Gastrocnemius medialis (tissue), 4 donors: ENCODE measurements around the gene PPP1R16B. TPM values are rescaled to one million over a fixed set of nuclear protein-coding genes. Genes with fewer than 3 reads are reported as not detected.

ENCODE experiments used
- ATAC-seq, 2 donors: fragments of 150-250 bp; one replicate each; pipeline ENCODE4 v1.9.1; 2016
- DNase-seq, 2 donors: peaks; one replicate each; pipeline ENCODE4 v3.0.0-alpha.2; 2019
- H3K27ac ChIP-seq, 4 donors: fragments of 200-600 bp; sonication (generic); 1 replicate in 1 of 4; 2 replicates in 3 of 4; pipeline ENCODE4 v1.5.1; 2016 to 2018; ENCODE audit warnings: mild to moderate bottlenecking in 2 of 4, moderate library complexity in 1 of 4
- H3K27me3 ChIP-seq, 3 donors: fragments of 200-600 bp; sonication (generic) in 2 of 3; 1 replicate in 1 of 3; 2 replicates in 2 of 3; pipeline versions ENCODE4 v1.5.1 to v1.6.0; 2016 to 2019; ENCODE audit warnings: mild to moderate bottlenecking in 1 of 3, moderate library complexity in 1 of 3
- H3K36me3 ChIP-seq, 2 donors: fragments of 200-600 bp; sonication (generic) in 1 of 2; one replicate each; pipeline ENCODE4 v1.5.1; 2017 to 2018
- H3K4me1 ChIP-seq, 2 donors: fragments of 200-600 bp; sonication (generic) in 1 of 2; one replicate each; pipeline ENCODE4 v1.5.1; 2016 to 2017; ENCODE audit warnings: mild to moderate bottlenecking in 2 of 2
- H3K4me3 ChIP-seq, 4 donors: fragments of 200-600 bp; sonication (generic) in 3 of 4; 1 replicate in 1 of 4; 2 replicates in 3 of 4; pipeline ENCODE4 v1.5.1; 2016 to 2019; ENCODE audit warnings: mild to moderate bottlenecking in 2 of 4
- H3K9me3 ChIP-seq, 3 donors: fragments of 200-600 bp; sonication (generic) in 2 of 3; 1 replicate in 1 of 3; 2 replicates in 2 of 3; pipeline ENCODE4 v1.5.1; 2016 to 2019
- POLR2A ChIP-seq, 2 donors: fragments of 450-650 bp; IDR thresholded peaks; one replicate each; pipeline ENCODE4 v1.6.1; 2017; ENCODE audit warnings: antibody characterized with exemption in 2 of 2, mild to moderate bottlenecking in 2 of 2, moderate library complexity in 2 of 2
- in situ Hi-C, 4 donors: fragments of 200-750 bp; cut with MboI; loops; one replicate each; pipeline versions ENCODE4 v1.15.0 to v1.8.0; 2017; ENCODE audit warnings: low sequenced_read_pairs in 4 of 4
- intact Hi-C: fragments of 100-400 bp; cut with DNase I; formaldehyde crosslinking; loops from one replicate; pipeline ENCODE4 v1.15.1; 2023; ENCODE audit warnings: low total_unique reads
- total RNA-seq, 4 donors: library from RNA; depleted of rRNA; stranded (reverse); fragments of >200 nt; gene quantifications; one replicate each; pipeline versions ENCODE4 v1.1.0 to v1.2.3, GENCODE V29; 2016
- TF ChIP-seq, protein P1 (sequence below), 5 experiments: fragments of 450-650 bp in 3 of 5; fragments of 200-600 bp in 2 of 5; sonication (generic) in 2 of 5; IDR thresholded peaks in 4 of 5; conservative IDR thresholded peaks in 1 of 5; 1 replicate in 4 of 5; 2 replicates in 1 of 5; pipeline ENCODE4 v1.5.1; 2016 to 2019; ENCODE audit warnings: antibody characterized with exemption in 5 of 5, mild to moderate bottlenecking in 3 of 5, moderate library complexity in 3 of 5

The PPP1R16B gene
- total RNA-seq, 4 donors from 2014 or later, result 0.16 to 2.4 (median 0.59) TPM

DNA sequence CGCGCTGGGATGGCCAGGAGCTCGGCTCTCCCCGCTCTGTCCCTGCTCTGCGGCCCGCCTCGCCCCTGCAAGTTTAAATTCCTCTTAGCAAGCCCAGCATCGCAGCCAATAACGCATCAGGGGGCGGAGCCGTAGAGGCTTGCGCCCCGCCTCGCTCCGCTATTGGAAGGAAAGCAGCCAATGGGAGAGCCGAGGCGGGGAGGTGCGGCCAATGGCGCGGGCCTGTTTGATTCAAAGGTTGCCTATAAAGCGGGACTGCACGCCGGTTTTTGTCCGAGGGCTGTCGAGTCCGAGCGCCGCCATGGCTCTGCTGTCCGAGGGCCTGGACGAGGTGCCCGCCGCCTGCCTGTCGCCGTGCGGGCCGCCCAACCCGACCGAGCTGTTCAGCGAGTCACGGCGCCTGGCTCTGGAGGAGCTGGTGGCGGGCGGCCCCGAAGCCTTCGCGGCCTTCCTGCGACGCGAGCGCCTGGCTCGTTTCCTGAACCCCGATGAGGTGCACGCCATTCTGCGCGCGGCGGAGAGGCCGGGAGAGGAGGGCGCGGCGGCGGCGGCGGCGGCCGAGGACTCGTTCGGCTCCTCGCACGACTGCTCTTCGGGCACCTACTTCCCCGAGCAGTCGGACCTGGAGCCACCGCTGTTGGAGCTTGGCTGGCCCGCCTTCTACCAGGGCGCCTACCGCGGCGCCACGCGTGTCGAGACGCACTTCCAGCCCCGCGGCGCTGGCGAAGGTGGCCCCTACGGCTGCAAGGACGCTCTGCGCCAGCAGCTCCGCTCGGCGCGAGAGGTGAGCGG, 120.8 kb downstream of the PPP1R16B start, which contains the start of gene FAM83D:
FAM83D (plus strand) TSS at position 276 of the 792 bp plus-strand sequence; CDS start at position 302, 26 bp downstream.
- TF ChIP-seq, protein P1, sequence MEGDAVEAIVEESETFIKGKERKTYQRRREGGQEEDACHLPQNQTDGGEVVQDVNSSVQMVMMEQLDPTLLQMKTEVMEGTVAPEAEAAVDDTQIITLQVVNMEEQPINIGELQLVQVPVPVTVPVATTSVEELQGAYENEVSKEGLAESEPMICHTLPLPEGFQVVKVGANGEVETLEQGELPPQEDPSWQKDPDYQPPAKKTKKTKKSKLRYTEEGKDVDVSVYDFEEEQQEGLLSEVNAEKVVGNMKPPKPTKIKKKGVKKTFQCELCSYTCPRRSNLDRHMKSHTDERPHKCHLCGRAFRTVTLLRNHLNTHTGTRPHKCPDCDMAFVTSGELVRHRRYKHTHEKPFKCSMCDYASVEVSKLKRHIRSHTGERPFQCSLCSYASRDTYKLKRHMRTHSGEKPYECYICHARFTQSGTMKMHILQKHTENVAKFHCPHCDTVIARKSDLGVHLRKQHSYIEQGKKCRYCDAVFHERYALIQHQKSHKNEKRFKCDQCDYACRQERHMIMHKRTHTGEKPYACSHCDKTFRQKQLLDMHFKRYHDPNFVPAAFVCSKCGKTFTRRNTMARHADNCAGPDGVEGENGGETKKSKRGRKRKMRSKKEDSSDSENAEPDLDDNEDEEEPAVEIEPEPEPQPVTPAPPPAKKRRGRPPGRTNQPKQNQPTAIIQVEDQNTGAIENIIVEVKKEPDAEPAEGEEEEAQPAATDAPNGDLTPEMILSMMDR (IDR thresholded peaks at IDR 0.05 in 4 of 5, conservative IDR thresholded peaks at IDR 0.05 in 1 of 5), result peak in 3 of 5 experiments; percentile 13 to 74 (median 26)
- peak in 1 of 2 donors; percentile 72 for TF ChIP-seq POLR2A (IDR thresholded peaks at IDR 0.05)
- peaks cover 3 to 10% (median 7%) of the 10 kb centered on the region in 3 donors for H3K27me3 ChIP-seq
- ATAC-seq (peak; percentile 96 to 97), DNase-seq (peak; percentile 70 to 84)
- H3K4me1 ChIP-seq, result peaks cover 5 to 11% of the 10 kb centered on the region in 2 donors
- H3K27ac ChIP-seq, result no peak within 1 kb of the TSS
- H3K36me3 ChIP-seq, result no peaks in the 10 kb centered on the region
- no peaks in the 10 kb centered on the region for H3K9me3 ChIP-seq
- in situ Hi-C loops (no loop called here), intact Hi-C loops (loop anchor here (1.0 to 2.0 kb wide), 2 partner anchors 36 to 122 kb away; partner anchors contain the start of gene DHX35)
- H3K4me3 ChIP-seq, result peak within 1 kb of the TSS; percentile 51 to 76 (median 62)

GRCh38 chr20:38926934-38927616, 121.6 kb downstream of the PPP1R16B start:
- H3K4me1 ChIP-seq, result peaks cover 5 to 11% of the 10 kb centered on the region in 2 donors
- DNase-seq, result no peak
- peak overlapping the region; percentile 51 to 76 (median 62) for H3K4me3 ChIP-seq
- no peaks in the 10 kb centered on the region for H3K36me3 ChIP-seq
- in situ Hi-C loops (no loop called here), intact Hi-C loops (loop anchor here (1.0 to 2.0 kb wide), 2 partner anchors 36 to 121 kb away; partner anchors contain the start of gene DHX35)
- peaks cover 3 to 10% (median 7%) of the 10 kb centered on the region in 3 donors for H3K27me3 ChIP-seq
- TF ChIP-seq, protein P1 (IDR thresholded peaks at IDR 0.05 in 4 of 5, conservative IDR thresholded peaks at IDR 0.05 in 1 of 5), result no peak
- no peak for TF ChIP-seq POLR2A (IDR thresholded peaks at IDR 0.05)
- H3K27ac ChIP-seq, result no peak overlapping the region
- no peaks in the 10 kb centered on the region for H3K9me3 ChIP-seq
- ATAC-seq, result no peak

DNA sequence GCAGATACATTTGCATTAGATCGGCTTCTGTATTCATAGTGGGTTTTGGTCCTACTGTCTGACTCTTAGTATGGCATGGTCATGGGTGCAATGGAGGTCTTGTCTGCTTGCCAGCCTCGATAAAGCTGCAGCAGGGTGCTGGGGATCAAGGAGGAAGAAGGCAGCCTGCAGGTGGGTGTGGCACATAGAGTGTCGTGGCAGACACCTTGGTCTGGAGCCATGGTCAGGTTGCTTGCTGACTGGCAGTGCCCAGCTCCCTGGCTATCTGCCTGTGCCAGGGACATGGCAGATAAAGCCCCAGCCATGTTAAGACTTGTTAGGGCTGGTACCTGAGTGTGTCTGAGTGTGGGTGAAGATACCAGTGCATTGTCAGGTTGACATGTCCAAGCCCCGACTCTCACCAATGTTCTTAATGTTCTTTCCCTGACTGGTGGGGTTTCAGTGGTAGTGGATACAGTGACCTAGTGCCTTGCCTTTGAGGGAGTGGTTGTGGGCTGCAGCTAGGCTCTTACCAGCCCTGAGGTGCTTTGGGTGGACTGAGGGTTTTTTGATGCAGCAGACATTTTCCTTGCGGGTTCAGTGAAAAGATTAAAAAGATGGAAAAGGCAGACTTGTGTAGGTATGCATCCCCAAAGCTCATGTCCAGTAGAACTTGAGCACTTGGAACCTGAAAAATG, 122.5 kb downstream of the PPP1R16B start:
- TF ChIP-seq POLR2A (IDR thresholded peaks at IDR 0.05), result no peak
- TF ChIP-seq, protein P1 (IDR thresholded peaks at IDR 0.05 in 4 of 5, conservative IDR thresholded peaks at IDR 0.05 in 1 of 5), result no peak
- in situ Hi-C loops, result no loop called here
- Histone ChIP-seq H3K9me3 (no peaks in the 10 kb centered on the region), H3K27ac (no peak overlapping the region), H3K36me3 (no peaks in the 10 kb centered on the region), H3K27me3 (peaks cover 3 to 10% (median 7%) of the 10 kb centered on the region in 3 donors), H3K4me3 (no peak overlapping the region), H3K4me1 (peaks cover 5 to 11% of the 10 kb centered on the region in 2 donors)
- DNase-seq, result no peak
- intact Hi-C loops, result loop anchor here (2.0 kb wide), 1 partner anchor 35 kb away; the partner anchor contains the start of gene DHX35
- ATAC-seq, result no peak

DNA sequence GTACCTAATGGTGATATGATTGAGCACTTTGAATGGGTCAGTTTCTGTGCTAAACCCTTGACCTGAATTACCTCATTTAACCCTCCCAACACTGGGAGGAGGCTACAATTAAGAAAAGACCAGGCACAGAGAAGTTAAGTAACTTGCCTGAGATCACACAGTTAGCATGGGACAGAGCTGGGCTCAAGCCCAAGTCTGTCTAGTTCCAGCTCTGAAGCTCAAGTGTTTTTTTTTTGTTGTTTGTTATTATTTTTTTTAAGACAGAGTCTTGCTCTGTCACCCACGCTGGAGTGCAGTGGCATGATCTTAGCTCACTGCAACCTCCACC, 124.7 kb downstream of the PPP1R16B start:
- TF ChIP-seq, protein P1 (IDR thresholded peaks at IDR 0.05 in 4 of 5, conservative IDR thresholded peaks at IDR 0.05 in 1 of 5), result no peak
- TF ChIP-seq POLR2A (IDR thresholded peaks at IDR 0.05), result no peak
- Histone ChIP-seq H3K4me3 (no peak overlapping the region), H3K27me3 (peaks cover 3 to 10% (median 7%) of the 10 kb centered on the region in 3 donors), H3K36me3 (no peaks in the 10 kb centered on the region), H3K9me3 (no peaks in the 10 kb centered on the region), H3K4me1 (peaks cover 5 to 11% of the 10 kb centered on the region in 2 donors), H3K27ac (no peak overlapping the region)
- ATAC-seq, result no peak
- no peak for DNase-seq
- in situ Hi-C loops (no loop called here), intact Hi-C loops (no loop called here)
